HCT116 (cell line): ENCODE measurements around the gene PARVG. TPM values are rescaled to one million over a fixed set of nuclear protein-coding genes. Genes with fewer than 3 reads are reported as not detected.

ENCODE experiments used
- ATAC-seq: fragments of 200-7000 bp; cut with Tn5 transposase; 2 replicates; pipeline ENCODE4 v1.9.1; 2020; ENCODE audit warnings: mild to moderate bottlenecking, moderate library complexity
- BruUV-seq: library from RNA; stranded (reverse); fragments of 400-500 nt; replicated peaks from 2 replicates; lab custom pipeline; 2021; lab: Mats Ljungman, UMichigan
- CTCF ChIA-PET: fragments of 300-600 bp; sonication (Branson Sonifier 250); formaldehyde crosslinking; loops from one replicate; lab custom pipeline; 2021; ENCODE audit warnings: antibody characterized with exemption; lab: Charles Lee
- POLR2A ChIA-PET: fragments of 300-600, 350-600 bp; sonication (Branson Sonifier 250); formaldehyde crosslinking; loops from one replicate; lab custom pipeline; 2021; ENCODE audit warnings: antibody characterized with exemption; lab: Charles Lee
- RAD21 ChIA-PET, 2 experiments: fragments of 300-600 bp; sonication (Branson Sonifier 250); formaldehyde crosslinking; loops; one replicate each; lab custom pipeline; 2023; ENCODE audit warnings: low total read pairs in 2 of 2; ENCODE audit not compliant: uncharacterized antibody in 2 of 2, unreplicated experiment in 2 of 2, low non-redundant PET in 1 of 2; lab: Charles Lee
- DNase-seq: peaks from one replicate; pipeline ENCODE4 v3.0.0-alpha.2; 2010; ENCODE audit warnings: low read depth, low spot score
- H2AFZ ChIP-seq: fragments of 200-600 bp; shearing (Covaris generic), sonication (generic); 2 replicates; pipeline ENCODE4 v1.6.1; 2017; ENCODE audit warnings: low read depth, mixed run types, mixed read lengths, antibody characterized with exemption, low read length; ENCODE audit not compliant: poor library complexity, severe bottlenecking
- H3K27ac ChIP-seq: 2 replicates; pipeline ENCODE4 v1.5.1; 2012; ENCODE audit warnings: low read depth, low read length
- H3K27me3 ChIP-seq: fragments of 200-600 bp; sonication (generic); 2 replicates; pipeline ENCODE4 v1.6.1; 2016; ENCODE audit warnings: mixed run types, low read length, mixed read lengths; ENCODE audit not compliant: insufficient read depth
- H3K36me3 ChIP-seq, 2 experiments: fragments of 200-500 bp in 1 of 2; fragments of 200-600 bp in 1 of 2; sonication (Bioruptor generic) in 1 of 2; sonication (generic) in 1 of 2; 2 replicates each; pipeline versions ENCODE4 v1.5.1 to v1.6.1; 2014 to 2016; ENCODE audit warnings: low read length in 2 of 2, inconsistent platforms in 1 of 2, mixed read lengths in 1 of 2, mixed run types in 1 of 2; ENCODE audit not compliant: insufficient read depth in 2 of 2, control insufficient read depth in 1 of 2
- H3K4me1 ChIP-seq, 2 experiments: fragments of 200-600 bp in 1 of 2; sonication (generic) in 1 of 2; 2 replicates each; pipeline versions ENCODE4 v1.5.1 to v1.6.1; 2012 to 2017; ENCODE audit warnings: low read length in 2 of 2, inconsistent platforms in 1 of 2, mild to moderate bottlenecking in 1 of 2, mixed read lengths in 1 of 2, mixed run types in 1 of 2, moderate library complexity in 1 of 2; ENCODE audit not compliant: insufficient read depth in 2 of 2, control insufficient read depth in 1 of 2
- H3K4me2 ChIP-seq: fragments of 200-600 bp; sonication (generic); 2 replicates; pipeline ENCODE4 v1.6.1; 2017; ENCODE audit warnings: mixed run types, low read length, mixed read lengths
- H3K4me3 ChIP-seq, 2 experiments: fragments of 200-600 bp in 1 of 2; sonication (generic) in 1 of 2; replicated peaks in 1 of 2; 2 replicates each; pipeline ENCODE4 v1.5.1; 2011 to 2016; ENCODE audit warnings: low read length in 2 of 2, control low read depth in 1 of 2, low read depth in 1 of 2, mild to moderate bottlenecking in 1 of 2, mixed read lengths in 1 of 2, mixed run types in 1 of 2
- H3K79me2 ChIP-seq: fragments of 200-600 bp; sonication (generic); 2 replicates; pipeline ENCODE4 v1.6.1; 2017; ENCODE audit warnings: mild to moderate bottlenecking, mixed run types, low read length, moderate library complexity, mixed read lengths; ENCODE audit not compliant: insufficient read depth
- H3K9ac ChIP-seq: fragments of 200-600 bp; sonication (generic); 2 replicates; pipeline ENCODE4 v1.6.1; 2016; ENCODE audit warnings: low read length, mixed read lengths
- H3K9me2 ChIP-seq: fragments of 200-600 bp; sonication (generic), shearing (Covaris generic); 2 replicates; pipeline ENCODE4 v1.6.1; 2017; ENCODE audit warnings: mixed run types, mild to moderate bottlenecking, moderate library complexity; ENCODE audit not compliant: insufficient read depth
- H3K9me3 ChIP-seq, 2 experiments: fragments of 200-500 bp in 1 of 2; fragments of 200-600 bp in 1 of 2; sonication (Bioruptor generic) in 1 of 2; sonication (generic) in 1 of 2; 2 replicates each; pipeline ENCODE4 v1.6.1; 2014 to 2017; ENCODE audit warnings: low read length in 2 of 2, mixed read lengths in 2 of 2, inconsistent platforms in 1 of 2, low read depth in 1 of 2, mild to moderate bottlenecking in 1 of 2, mixed run types in 1 of 2, moderate library complexity in 1 of 2; ENCODE audit not compliant: control insufficient read depth in 1 of 2, insufficient read depth in 1 of 2
- H4K20me1 ChIP-seq: fragments of 200-600 bp; sonication (generic), shearing (Covaris generic); 2 replicates; pipeline ENCODE4 v1.6.1; 2017; ENCODE audit warnings: mixed run types, mild to moderate bottlenecking, moderate library complexity; ENCODE audit not compliant: insufficient read depth
- ATF3 ChIP-seq: IDR thresholded peaks from 2 replicates; pipeline ENCODE4 v1.6.1; 2012
- CEBPB ChIP-seq: IDR thresholded peaks from 2 replicates; pipeline ENCODE4 v1.6.1; 2012; ENCODE audit warnings: low read depth
- CTCF ChIP-seq, 3 experiments: fragments of 200-600 bp in 1 of 3; sonication (generic) in 1 of 3; IDR thresholded peaks in 2 of 3; conservative IDR thresholded peaks in 1 of 3; 2 replicates each; pipeline ENCODE4 v1.5.1; 2012 to 2017; ENCODE audit warnings: low read depth in 2 of 3, low read length in 2 of 3, antibody characterized with exemption in 1 of 3, borderline replicate concordance in 1 of 3, control low read depth in 1 of 3, mild to moderate bottlenecking in 1 of 3, mixed read lengths in 1 of 3, mixed run types in 1 of 3, moderate library complexity in 1 of 3; ENCODE audit not compliant: insufficient read depth in 1 of 3
- EGR1 ChIP-seq: IDR thresholded peaks from 2 replicates; pipeline ENCODE4 v1.6.1; 2012; ENCODE audit warnings: low read depth
- EZH2 ChIP-seq: fragments of 200-600 bp; sonication (generic); IDR thresholded peaks from 2 replicates; pipeline ENCODE4 v1.6.1; 2017; ENCODE audit warnings: antibody characterized with exemption, mixed run types
- EZH2phosphoT487 ChIP-seq: fragments of 200-600 bp; IDR thresholded peaks from 2 replicates; pipeline ENCODE4 v1.6.1; 2018; ENCODE audit warnings: antibody characterized with exemption, borderline replicate concordance
- FOSL1 ChIP-seq: IDR thresholded peaks from 2 replicates; pipeline ENCODE4 v1.6.1; 2012; ENCODE audit warnings: low read depth
- MAX ChIP-seq: IDR thresholded peaks from 2 replicates; pipeline ENCODE4 v1.6.1; 2012
- POLR2A ChIP-seq: IDR thresholded peaks from 2 replicates; pipeline ENCODE4 v1.7.0; 2011; ENCODE audit warnings: borderline replicate concordance; ENCODE audit not compliant: insufficient read depth, insufficient read length; ENCODE audit errors: extremely low read depth
- RAD21 ChIP-seq: IDR thresholded peaks from 2 replicates; pipeline ENCODE4 v1.6.1; 2012; ENCODE audit warnings: low read depth, mild to moderate bottlenecking
- REST ChIP-seq: IDR thresholded peaks from 2 replicates; pipeline ENCODE4 v1.6.1; 2012; ENCODE audit warnings: low read depth
- SIN3A ChIP-seq: IDR thresholded peaks from 2 replicates; pipeline ENCODE4 v1.6.1; 2012; ENCODE audit warnings: low read depth
- SP1 ChIP-seq: IDR thresholded peaks from 2 replicates; pipeline ENCODE4 v1.6.1; 2012; ENCODE audit warnings: low read depth
- SRF ChIP-seq: IDR thresholded peaks from 2 replicates; pipeline ENCODE4 v1.6.1; 2012; ENCODE audit warnings: low read depth
- TCF7L2 ChIP-seq: IDR thresholded peaks from 2 replicates; pipeline ENCODE4 v1.7.0; 2011; ENCODE audit warnings: borderline replicate concordance, inconsistent platforms; ENCODE audit not compliant: insufficient read depth, insufficient read length; ENCODE audit errors: extremely low read depth
- YY1 ChIP-seq: IDR thresholded peaks from 2 replicates; pipeline ENCODE4 v1.6.1; 2011; ENCODE audit warnings: low read length, low read depth, moderate library complexity, mild to moderate bottlenecking; ENCODE audit not compliant: insufficient replicate concordance; ENCODE audit errors: extremely low read depth
- ZNF274 ChIP-seq: fragments of 200-500 bp; sonication (Bioruptor generic); IDR thresholded peaks from 2 replicates; pipeline ENCODE4 v1.6.1; 2014; ENCODE audit warnings: mild to moderate bottlenecking, low read depth, low read length, inconsistent platforms
- intact Hi-C: fragments of 100-400 bp; cut with micrococcal nuclease; formaldehyde crosslinking; loops from 2 replicates; pipeline ENCODE4 v1.10.0; 2022
- total RNA-seq: library from RNA; stranded (reverse); gene quantifications from one replicate; pipeline ENCODE4 v1.2.1, GENCODE V29; 2021; ENCODE audit not compliant: unreplicated experiment

Gene PARVG
- total RNA-seq, 1 experiment from 2014 or later, result 0.57 TPM

GRCh38 chr22:44155115-44155514 lies 25.6 kb upstream of the PARVG start:
- TF ChIP-seq SIN3A (no peak), POLR2A (no peak), SRF (no peak), ZNF274 (no peak), EZH2 (no peak), REST (no peak), RAD21 (no peak), TCF7L2 (no peak), CTCF (IDR thresholded peaks at IDR 0.05 in 2 of 3, conservative IDR thresholded peaks at IDR 0.05 in 1 of 3; ENCODE audit: borderline replicate concordance in 1 of 3, insufficient read depth in 1 of 3, low read depth in 2 of 3, low read length in 2 of 3) (no peak), EGR1 (no peak), ATF3 (no peak), SP1 (no peak), CEBPB (no peak), EZH2phosphoT487 (no peak), YY1 (no peak), MAX (no peak), FOSL1 (no peak)
- ATAC-seq (no peak), DNase-seq (no peak)
- no peaks in the 10 kb centered on the region for H3K27me3 ChIP-seq
- H3K4me3 ChIP-seq, result no peak overlapping the region
- H2AFZ ChIP-seq, result no peak overlapping the region
- H3K4me2 ChIP-seq, result no peak overlapping the region
- POLR2A ChIA-PET, result no interaction called here
- no peaks in the 10 kb centered on the region for H3K9me2 ChIP-seq
- H3K36me3 ChIP-seq, result no peaks in the 10 kb centered on the region
- H3K9ac ChIP-seq, result no peak overlapping the region
- intact Hi-C loops, result no loop called here
- no peaks in the 10 kb centered on the region for H4K20me1 ChIP-seq
- no peaks in the 10 kb centered on the region for H3K79me2 ChIP-seq
- H3K9me3 ChIP-seq, result no peaks in the 10 kb centered on the region
- BruUV-seq, result no TSS peak
- RAD21 ChIA-PET, result no interaction called here
- H3K27ac ChIP-seq, result no peak overlapping the region
- H3K4me1 ChIP-seq, result peaks cover 0 to 4% of the 10 kb centered on the region in 2 experiments; a peak in 1 of 4 replicates
- CTCF ChIA-PET, result no interaction called here
